Activated naive CD8-positive, alpha-beta T cell (primary cell): ENCODE data around the gene CMSS1.

ENCODE experiments used
- H3K27ac Mint-ChIP-seq: one replicate; pipeline ENCODE4 v1.8.0; 2021; ENCODE audit warnings: mixed read lengths
- H3K27me3 Mint-ChIP-seq: one replicate; pipeline ENCODE4 v1.8.0; 2021; ENCODE audit warnings: mixed read lengths
- H3K36me3 Mint-ChIP-seq: one replicate; pipeline ENCODE4 v1.8.0; 2021; ENCODE audit warnings: mixed read lengths
- H3K4me1 Mint-ChIP-seq: one replicate; pipeline ENCODE4 v1.8.0; 2021; ENCODE audit warnings: low read depth, mixed read lengths
- H3K4me3 Mint-ChIP-seq: one replicate; pipeline ENCODE4 v1.8.0; 2021; ENCODE audit warnings: mild to moderate bottlenecking, mixed read lengths
- H3K9me3 Mint-ChIP-seq: one replicate; pipeline ENCODE4 v1.8.0; 2021; ENCODE audit warnings: low read depth, mixed read lengths

The CMSS1 gene

GRCh38 chr3:99799422-99799821, 18.2 kb upstream of the CMSS1 start:
- Mint-ChIP-seq H3K36me3 (peaks cover 14% of the 10 kb centered on the region), H3K27me3 (peaks cover 3% of the 10 kb centered on the region), H3K4me1 (no peaks in the 10 kb centered on the region), H3K4me3 (no peak overlapping the region), H3K27ac (no peak overlapping the region), H3K9me3 (no peaks in the 10 kb centered on the region)

GRCh38 chr3:99803297-99803696, 14.4 kb upstream of the CMSS1 start:
- H3K27me3 Mint-ChIP-seq = peaks cover 3% of the 10 kb centered on the region
- no peak overlapping the region for H3K4me3 Mint-ChIP-seq
- peaks cover 21% of the 10 kb centered on the region for H3K36me3 Mint-ChIP-seq
- H3K9me3 Mint-ChIP-seq = peaks cover 6% of the 10 kb centered on the region
- no peak overlapping the region for H3K27ac Mint-ChIP-seq
- no peaks in the 10 kb centered on the region for H3K4me1 Mint-ChIP-seq

- no peaks in the 10 kb centered on the region for H3K4me1 Mint-ChIP-seq
- no peak overlapping the region for H3K27ac Mint-ChIP-seq
- peaks cover 6% of the 10 kb centered on the region for H3K9me3 Mint-ChIP-seq
These were observed 12.5 kb upstream of the CMSS1 start for GRCh38 chr3:99805160-99805559.

GRCh38 chr3:99808163-99808794, 9.4 kb upstream of the CMSS1 start:
- H3K27me3 Mint-ChIP-seq = no peaks in the 10 kb centered on the region
- H3K4me3 Mint-ChIP-seq = no peak overlapping the region
- peaks cover 12% of the 10 kb centered on the region for H3K36me3 Mint-ChIP-seq
- no peak overlapping the region for H3K27ac Mint-ChIP-seq
- H3K9me3 Mint-ChIP-seq = peaks cover 6% of the 10 kb centered on the region
- no peaks in the 10 kb centered on the region for H3K4me1 Mint-ChIP-seq

More at GRCh38 chr3:99805160-99805559, 12.5 kb upstream of the CMSS1 start:
- peaks cover 1% of the 10 kb centered on the region for H3K27me3 Mint-ChIP-seq
- no peak overlapping the region for H3K4me3 Mint-ChIP-seq
- H3K36me3 Mint-ChIP-seq = peaks cover 18% of the 10 kb centered on the region

GRCh38 chr3:99809565-99809964, 8.1 kb upstream of the CMSS1 start:
- Mint-ChIP-seq H3K27me3 (no peaks in the 10 kb centered on the region), H3K4me1 (no peaks in the 10 kb centered on the region), H3K27ac (no peak overlapping the region), H3K36me3 (peaks cover 6% of the 10 kb centered on the region), H3K9me3 (peaks cover 6% of the 10 kb centered on the region), H3K4me3 (no peak overlapping the region)

GRCh38 chr3:99810403-99810802, 7.3 kb upstream of the CMSS1 start:
- Mint-ChIP-seq H3K4me1 (no peaks in the 10 kb centered on the region), H3K36me3 (peaks cover 5% of the 10 kb centered on the region), H3K27me3 (no peaks in the 10 kb centered on the region), H3K4me3 (no peak overlapping the region), H3K9me3 (peaks cover 6% of the 10 kb centered on the region), H3K27ac (no peak overlapping the region)

GRCh38 chr3:99817047-99817436, 620 bp upstream of the CMSS1 start:
- Mint-ChIP-seq H3K27me3 (no peaks in the 10 kb centered on the region), H3K9me3 (no peaks in the 10 kb centered on the region), H3K36me3 (peaks cover 10% of the 10 kb centered on the region), H3K4me1 (peaks cover 41% of the 10 kb centered on the region), H3K4me3 (peak overlapping the region; percentile 96), H3K27ac (peak overlapping the region; percentile 99)

- H3K27ac Mint-ChIP-seq = peak overlapping the region; percentile 99
- peaks cover 13% of the 10 kb centered on the region for H3K36me3 Mint-ChIP-seq
- no peaks in the 10 kb centered on the region for H3K9me3 Mint-ChIP-seq
- H3K4me1 Mint-ChIP-seq = peaks cover 49% of the 10 kb centered on the region
- H3K27me3 Mint-ChIP-seq = no peaks in the 10 kb centered on the region
- peak overlapping the region; percentile 96 for H3K4me3 Mint-ChIP-seq
These were observed 1.2 kb downstream of the CMSS1 start for GRCh38 chr3:99818818-99819217.

- H3K4me3 Mint-ChIP-seq = no peak overlapping the region
These were observed 6.4 kb downstream of the CMSS1 start for GRCh38 chr3:99823723-99824711.

GRCh38 chr3:99825004-99825640, 7.5 kb downstream of the CMSS1 start:
- Mint-ChIP-seq H3K27me3 (no peaks in the 10 kb centered on the region), H3K4me3 (no peak overlapping the region), H3K27ac (peak overlapping the region; percentile 54)

More at GRCh38 chr3:99823723-99824711, 6.4 kb downstream of the CMSS1 start:
- peak overlapping the region; percentile 18 for H3K27ac Mint-ChIP-seq
- H3K9me3 Mint-ChIP-seq = no peaks in the 10 kb centered on the region
- peaks cover 42% of the 10 kb centered on the region for H3K4me1 Mint-ChIP-seq
- peaks cover 13% of the 10 kb centered on the region for H3K36me3 Mint-ChIP-seq
- no peaks in the 10 kb centered on the region for H3K27me3 Mint-ChIP-seq

GRCh38 chr3:99829844-99830243, 12.2 kb downstream of the CMSS1 start:
- Mint-ChIP-seq H3K36me3 (no peaks in the 10 kb centered on the region), H3K4me1 (peaks cover 17% of the 10 kb centered on the region), H3K27ac (no peak overlapping the region), H3K4me3 (no peak overlapping the region), H3K9me3 (no peaks in the 10 kb centered on the region), H3K27me3 (no peaks in the 10 kb centered on the region)

More at GRCh38 chr3:99825004-99825640, 7.5 kb downstream of the CMSS1 start:
- Mint-ChIP-seq H3K4me1 (peaks cover 33% of the 10 kb centered on the region), H3K9me3 (no peaks in the 10 kb centered on the region), H3K36me3 (peaks cover 9% of the 10 kb centered on the region)

- H3K4me1 Mint-ChIP-seq = peaks cover 10% of the 10 kb centered on the region
- H3K36me3 Mint-ChIP-seq = no peaks in the 10 kb centered on the region
- H3K27ac Mint-ChIP-seq = no peak overlapping the region
- H3K4me3 Mint-ChIP-seq = no peak overlapping the region
- no peaks in the 10 kb centered on the region for H3K27me3 Mint-ChIP-seq
- H3K9me3 Mint-ChIP-seq = no peaks in the 10 kb centered on the region
These were observed 16.0 kb downstream of the CMSS1 start for GRCh38 chr3:99833617-99834205.

GRCh38 chr3:99834211-99834957, 16.7 kb downstream of the CMSS1 start:
- Mint-ChIP-seq H3K9me3 (no peaks in the 10 kb centered on the region), H3K4me3 (no peak overlapping the region), H3K27ac (no peak overlapping the region), H3K27me3 (no peaks in the 10 kb centered on the region), H3K4me1 (peaks cover 10% of the 10 kb centered on the region), H3K36me3 (no peaks in the 10 kb centered on the region)

GRCh38 chr3:99836681-99837080, 19.0 kb downstream of the CMSS1 start:
- no peaks in the 10 kb centered on the region for H3K9me3 Mint-ChIP-seq
- no peaks in the 10 kb centered on the region for H3K27me3 Mint-ChIP-seq
- no peaks in the 10 kb centered on the region for H3K36me3 Mint-ChIP-seq
- no peak overlapping the region for H3K4me3 Mint-ChIP-seq
- peaks cover 11% of the 10 kb centered on the region for H3K4me1 Mint-ChIP-seq
- H3K27ac Mint-ChIP-seq = no peak overlapping the region
